HFFc6 (cell line): ENCODE results near the gene TREM1. TPM values are rescaled to one million over a fixed set of nuclear protein-coding genes. Genes with fewer than 3 reads are reported as not detected.

Experiments
- DNase-seq: peaks from one replicate; pipeline ENCODE4 v3.0.0-alpha.2; 2018
- H3K27ac Mint-ChIP-seq: 2 replicates; pipeline ENCODE4 v1.8.0; 2020; ENCODE audit warnings: mild to moderate bottlenecking, mixed read lengths
- H3K27me3 Mint-ChIP-seq: 2 replicates; pipeline ENCODE4 v1.8.0; 2021; ENCODE audit warnings: mild to moderate bottlenecking, moderate library complexity, mixed read lengths; ENCODE audit not compliant: insufficient read depth
- H3K36me3 Mint-ChIP-seq: 2 replicates; pipeline ENCODE4 v1.8.0; 2021; ENCODE audit warnings: low read depth, mixed read lengths
- H3K4me1 Mint-ChIP-seq: 2 replicates; pipeline ENCODE4 v1.8.0; 2020; ENCODE audit warnings: low read depth, mixed read lengths
- H3K4me3 Mint-ChIP-seq: 2 replicates; pipeline ENCODE4 v1.8.0; 2020; ENCODE audit warnings: mild to moderate bottlenecking, moderate library complexity, mixed read lengths
- H3K9me3 Mint-ChIP-seq: 2 replicates; pipeline ENCODE4 v1.8.0; 2020; ENCODE audit warnings: mild to moderate bottlenecking, mixed read lengths
- CTCF ChIP-seq: fragments of 200-600 bp; sonication (generic); IDR thresholded peaks from 2 replicates; pipeline ENCODE4 v1.5.0; 2021; ENCODE audit warnings: antibody characterized with exemption, mild to moderate bottlenecking
- total RNA-seq, 6 experiments: library from RNA; stranded (reverse); fragmentation: NEBNext Ultra II Directional; extraction: Animal tissue kit (Norgen Biotek cat#: 25700); gene quantifications; 2 replicates in 1 of 6; 3 replicates in 5 of 6; pipeline ENCODE4 v1.2.3, GENCODE V29; 2021

The TREM1 gene
- total RNA-seq, 6 experiments from 2014 or later, result 0.09 TPM; not detected in 5

GRCh38 chr6:41268478-41268877 lies 18.0 kb downstream of the TREM1 start:
- Mint-ChIP-seq H3K9me3 (peaks cover under 1% of the 10 kb centered on the region; the same call in 1 of the 2 replicates), H3K27me3 (peaks cover 10% of the 10 kb centered on the region), H3K27ac (no peak overlapping the region), H3K36me3 (no peaks in the 10 kb centered on the region), H3K4me1 (no peaks in the 10 kb centered on the region), H3K4me3 (no peak overlapping the region)
- DNase-seq, result no peak
- no peak for TF ChIP-seq CTCF

DNA sequence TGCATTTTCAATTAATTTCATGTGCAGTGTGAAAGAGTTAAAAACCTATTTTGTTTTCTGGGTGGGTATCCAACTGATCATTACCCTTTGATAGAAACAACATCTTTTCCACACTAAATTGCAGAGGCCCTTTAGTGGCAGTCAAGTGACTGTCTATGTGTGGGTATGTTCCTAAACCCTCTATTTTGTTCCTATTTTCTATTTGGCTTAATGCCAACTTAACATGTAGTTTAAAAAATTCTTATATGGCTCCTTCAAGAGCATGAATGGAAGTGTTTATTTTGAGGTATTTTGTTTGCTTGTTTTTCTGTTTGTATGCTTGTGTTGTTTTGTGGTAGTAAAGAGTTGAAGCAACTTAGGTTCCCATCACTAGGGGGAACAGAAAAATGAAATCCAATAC lies 19.9 kb downstream of the TREM1 start:
- no peak for TF ChIP-seq CTCF
- no peak overlapping the region for H3K27ac Mint-ChIP-seq
- H3K36me3 Mint-ChIP-seq, result no peaks in the 10 kb centered on the region
- peaks cover 4% of the 10 kb centered on the region for H3K27me3 Mint-ChIP-seq
- H3K9me3 Mint-ChIP-seq, result peaks cover 16% of the 10 kb centered on the region
- no peak for DNase-seq
- no peaks in the 10 kb centered on the region for H3K4me1 Mint-ChIP-seq
- H3K4me3 Mint-ChIP-seq, result no peak overlapping the region

DNA sequence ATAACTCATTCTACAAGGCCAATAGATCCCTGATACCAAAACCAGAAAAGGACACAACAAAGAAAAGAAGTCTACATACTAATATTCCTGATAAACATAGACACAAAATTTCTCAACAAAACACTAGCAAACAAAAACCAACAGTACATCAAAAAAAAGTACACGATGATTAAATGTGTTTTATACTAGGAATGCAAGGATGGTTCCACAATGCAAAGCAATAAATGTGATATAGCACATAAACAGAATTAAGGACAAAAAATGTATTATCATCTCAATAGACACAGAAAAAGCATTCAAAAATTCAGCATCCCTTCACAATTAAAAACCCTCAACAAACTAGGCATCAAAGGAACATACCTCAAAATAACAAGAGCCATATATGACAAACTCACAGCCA lies 23.2 kb downstream of the TREM1 start:
- Mint-ChIP-seq H3K4me3 (no peak overlapping the region), H3K27me3 (peaks cover 2% of the 10 kb centered on the region; the same call in 1 of the 2 replicates), H3K4me1 (no peaks in the 10 kb centered on the region), H3K36me3 (no peaks in the 10 kb centered on the region), H3K9me3 (peaks cover 16% of the 10 kb centered on the region), H3K27ac (no peak overlapping the region)
- TF ChIP-seq CTCF, result no peak
- no peak for DNase-seq

DNA sequence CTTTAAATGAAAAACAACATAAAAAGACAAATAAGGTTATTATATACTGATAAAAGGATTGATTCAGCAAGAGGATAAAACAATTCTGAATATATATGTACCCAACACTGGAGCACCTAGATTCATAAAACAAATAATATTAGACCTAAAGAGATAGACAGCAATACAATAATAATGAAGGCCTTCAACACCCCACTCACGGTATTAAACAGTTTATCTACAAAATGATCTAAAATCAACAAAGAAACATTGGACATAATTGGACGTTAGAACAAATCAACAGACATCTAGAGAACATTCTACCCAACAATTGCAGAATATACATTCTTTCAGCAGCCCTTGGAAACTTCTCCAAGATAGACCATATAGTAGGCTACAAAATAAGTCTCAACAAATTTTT lies 24.1 kb downstream of the TREM1 start:
- Mint-ChIP-seq H3K36me3 (no peaks in the 10 kb centered on the region), H3K4me3 (no peak overlapping the region), H3K27ac (no peak overlapping the region), H3K27me3 (peaks cover 2% of the 10 kb centered on the region; the same call in 1 of the 2 replicates), H3K9me3 (peaks cover 16% of the 10 kb centered on the region), H3K4me1 (peaks cover 3% of the 10 kb centered on the region; the same call in 1 of the 2 replicates)
- no peak for DNase-seq
- no peak for TF ChIP-seq CTCF

DNA sequence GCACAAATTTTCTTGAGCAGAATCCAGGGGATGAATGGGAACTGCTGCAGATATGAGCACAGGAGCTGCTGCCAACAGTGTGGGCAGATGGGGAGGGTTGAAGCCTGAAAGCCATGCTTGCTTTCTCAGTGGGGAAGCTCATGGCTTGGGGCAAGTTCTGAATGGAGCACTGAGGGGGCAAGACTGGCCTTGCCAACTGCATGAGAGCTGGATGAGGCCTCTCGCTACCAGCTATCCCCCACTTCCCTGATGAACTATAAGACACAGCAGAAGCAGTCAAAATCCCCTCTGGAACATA lies 28.3 kb downstream of the TREM1 start:
- Mint-ChIP-seq H3K27ac (no peak overlapping the region), H3K4me3 (no peak overlapping the region), H3K36me3 (no peaks in the 10 kb centered on the region), H3K9me3 (peaks cover 12% of the 10 kb centered on the region), H3K27me3 (0 out of 2 replicates have a peak, but pooled peaks cover 2% of the 10 kb centered on the region), H3K4me1 (peaks cover 8% of the 10 kb centered on the region; the same call in 1 of the 2 replicates)
- no peak for TF ChIP-seq CTCF
- DNase-seq, result no peak
